Fibroblast of villous mesenchyme (primary cell): ENCODE measurements around the gene ZRANB3. TPM values are rescaled to one million over a fixed set of nuclear protein-coding genes. Genes with fewer than 3 reads are reported as not detected.
"Not testable (repeated sequence)": the region's sequence is repeated elsewhere in the genome, so short reads cannot be mapped to it uniquely, and the experiment has no call there.

Experiments
- DNase-seq: peaks from one replicate; pipeline ENCODE4 v3.0.0-alpha.2; 2010; ENCODE audit warnings: low read depth
- H3K4me3 ChIP-seq: 2 replicates; pipeline ENCODE4 v1.5.1; 2011; ENCODE audit warnings: low read depth, mild to moderate bottlenecking, low read length
- total RNA-seq: library from RNA; depleted of rRNA; stranded (reverse); fragments of >200 nt; gene quantifications from 2 replicates; pipeline ENCODE4 v1.2.3, GENCODE V29; 2012
- TF ChIP-seq, protein P1 (sequence below): IDR thresholded peaks from 2 replicates; pipeline ENCODE4 v1.5.1; 2012; ENCODE audit warnings: low read depth, mild to moderate bottlenecking, low read length; ENCODE audit not compliant: insufficient read depth

The ZRANB3 gene
- total RNA-seq, 1 donor: 9.1 TPM

- no peak for DNase-seq
- TF ChIP-seq, protein P1, sequence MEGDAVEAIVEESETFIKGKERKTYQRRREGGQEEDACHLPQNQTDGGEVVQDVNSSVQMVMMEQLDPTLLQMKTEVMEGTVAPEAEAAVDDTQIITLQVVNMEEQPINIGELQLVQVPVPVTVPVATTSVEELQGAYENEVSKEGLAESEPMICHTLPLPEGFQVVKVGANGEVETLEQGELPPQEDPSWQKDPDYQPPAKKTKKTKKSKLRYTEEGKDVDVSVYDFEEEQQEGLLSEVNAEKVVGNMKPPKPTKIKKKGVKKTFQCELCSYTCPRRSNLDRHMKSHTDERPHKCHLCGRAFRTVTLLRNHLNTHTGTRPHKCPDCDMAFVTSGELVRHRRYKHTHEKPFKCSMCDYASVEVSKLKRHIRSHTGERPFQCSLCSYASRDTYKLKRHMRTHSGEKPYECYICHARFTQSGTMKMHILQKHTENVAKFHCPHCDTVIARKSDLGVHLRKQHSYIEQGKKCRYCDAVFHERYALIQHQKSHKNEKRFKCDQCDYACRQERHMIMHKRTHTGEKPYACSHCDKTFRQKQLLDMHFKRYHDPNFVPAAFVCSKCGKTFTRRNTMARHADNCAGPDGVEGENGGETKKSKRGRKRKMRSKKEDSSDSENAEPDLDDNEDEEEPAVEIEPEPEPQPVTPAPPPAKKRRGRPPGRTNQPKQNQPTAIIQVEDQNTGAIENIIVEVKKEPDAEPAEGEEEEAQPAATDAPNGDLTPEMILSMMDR: no peak
- H3K4me3 ChIP-seq: no peak overlapping the region
Measured at GRCh38 chr2:135456835-135457234, 74.2 kb downstream of the ZRANB3 start.

- H3K4me3 ChIP-seq: no peak overlapping the region
- TF ChIP-seq, protein P1: no peak
- no peak for DNase-seq
Measured at GRCh38 chr2:135456431-135456830, 74.6 kb downstream of the ZRANB3 start.

DNA sequence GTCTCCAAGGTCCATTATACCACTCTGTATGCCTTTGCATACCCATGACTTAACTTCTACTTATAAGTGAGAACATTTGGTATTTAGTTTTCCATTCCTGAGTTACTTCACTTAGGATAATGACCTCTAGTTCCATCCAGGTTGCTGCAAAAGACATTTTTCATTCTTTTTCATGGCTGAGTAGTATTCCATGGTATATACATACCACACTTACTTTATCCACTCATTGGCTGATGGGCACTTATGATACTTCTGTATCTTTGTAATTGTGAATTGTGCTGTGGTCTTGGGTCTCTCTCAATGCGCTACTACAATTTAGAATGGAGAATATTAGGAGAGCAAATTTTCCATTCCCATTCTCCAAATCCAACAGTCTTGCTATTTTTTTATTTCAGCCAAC lies 76.4 kb downstream of the ZRANB3 start:
- TF ChIP-seq, protein P1: no peak
- H3K4me3 ChIP-seq: no peak overlapping the region

DNA sequence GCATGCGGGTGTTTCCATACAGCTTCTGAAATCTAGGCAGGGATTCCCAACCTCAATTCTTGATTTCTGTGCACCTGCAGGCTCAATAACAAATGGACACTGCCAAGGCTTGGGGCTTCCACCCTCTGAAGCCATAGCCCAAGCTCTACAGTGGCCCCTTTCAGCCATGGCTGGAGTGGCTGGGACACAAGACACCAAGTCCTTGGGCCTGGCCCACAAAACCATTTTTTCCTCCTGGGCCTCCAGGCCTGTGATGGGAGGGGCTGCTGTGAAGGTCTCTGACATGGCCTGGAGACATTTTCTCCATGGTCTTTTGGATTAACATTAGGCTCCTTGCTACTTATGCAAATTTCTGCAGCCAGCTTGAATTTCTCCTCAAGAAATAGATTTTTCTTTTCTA lies 78.0 kb downstream of the ZRANB3 start:
- DNase-seq, H3K4me3 ChIP-seq: not testable (repeated sequence)

More for the DNA sequence above, 76.4 kb downstream of the ZRANB3 start:
- no peak for DNase-seq

GRCh38 chr2:135451966-135452365 lies 79.1 kb downstream of the ZRANB3 start:
- no peak overlapping the region for H3K4me3 ChIP-seq
- DNase-seq: no peak

DNA sequence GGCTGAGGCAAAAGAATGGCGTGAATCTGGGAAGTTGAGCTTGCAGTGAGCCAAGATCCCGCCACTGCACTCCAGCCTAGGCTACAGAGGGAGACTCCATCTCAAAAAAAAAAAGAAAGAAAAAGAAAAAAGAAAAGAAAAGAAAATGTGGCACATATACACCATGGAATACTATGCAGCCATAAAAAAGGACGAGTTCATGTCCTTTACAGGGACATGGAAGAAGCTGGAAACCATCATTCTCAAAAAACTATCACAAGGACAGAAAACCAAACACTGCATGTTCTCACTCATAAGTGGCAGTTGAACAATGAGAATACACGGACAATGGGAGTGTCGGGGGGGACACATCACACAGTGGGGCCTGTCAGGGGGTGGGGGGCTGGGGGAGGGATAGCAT lies 88.0 kb downstream of the ZRANB3 start:
- not testable (repeated sequence) for H3K4me3 ChIP-seq, DNase-seq

More at GRCh38 chr2:135451966-135452365, 79.1 kb downstream of the ZRANB3 start:
- TF ChIP-seq, protein P1: no peak

GRCh38 chr2:135435155-135435554 lies 95.9 kb downstream of the ZRANB3 start:
- DNase-seq, H3K4me3 ChIP-seq: not testable (repeated sequence)

DNA sequence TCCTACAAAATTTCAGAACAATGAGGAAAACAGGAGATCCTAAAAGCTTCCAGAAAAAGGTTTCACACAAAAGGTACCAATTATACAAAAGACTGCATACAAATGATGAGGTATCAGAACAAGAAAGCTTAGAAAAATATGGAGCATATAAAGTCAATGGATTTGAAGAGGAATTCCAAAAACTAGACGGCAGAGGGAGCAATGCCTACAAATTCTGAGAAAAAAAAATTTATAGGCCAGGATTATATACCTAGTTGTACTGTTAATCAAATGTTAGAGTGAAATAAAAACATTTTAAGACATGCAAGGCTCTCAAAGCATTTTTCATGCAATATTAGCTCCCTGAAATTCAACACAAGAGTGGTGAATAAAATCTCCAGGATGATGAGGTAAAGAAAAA lies 106.2 kb downstream of the ZRANB3 start:
- TF ChIP-seq, protein P1: no peak
- peak; percentile 6 for DNase-seq
- no peak overlapping the region for H3K4me3 ChIP-seq

- TF ChIP-seq, protein P1: no peak
- no peak for DNase-seq
- H3K4me3 ChIP-seq: no peak overlapping the region
Measured at GRCh38 chr2:135422898-135423297, 108.1 kb downstream of the ZRANB3 start.
